Measurements from ENCODE around the gene CD84. TPM values are rescaled to one million over a fixed set of nuclear protein-coding genes. Genes with fewer than 3 reads are reported as not detected.
A peak's percentile ranks its signal among the peaks of the same experiment; 100 is the strongest.
"Not testable (repeated sequence)": the region's sequence is repeated elsewhere in the genome, so short reads cannot be mapped to it uniquely, and the experiment has no call there.

The CD84 gene
- total RNA-seq, 2 donors from 2014 or later: 6.9 to 16.8 TPM

DNA sequence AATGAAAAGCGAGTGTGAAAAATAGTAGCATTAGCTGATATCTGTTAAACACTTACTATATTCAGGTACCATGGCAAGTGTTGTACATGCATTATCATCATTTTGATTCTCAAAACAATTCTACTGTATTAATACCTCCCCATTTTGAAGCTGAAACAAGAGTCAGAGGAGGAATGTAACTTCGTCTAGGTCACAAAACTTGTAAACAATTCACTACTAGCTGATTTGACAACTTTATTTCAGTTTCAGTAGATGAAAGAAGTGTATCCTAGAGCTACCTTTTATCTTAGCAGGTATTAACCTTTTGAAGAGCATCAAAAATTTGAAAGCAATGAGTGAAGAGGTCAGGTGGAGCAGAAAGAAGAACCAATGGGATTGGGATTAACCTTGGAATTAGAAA, 1.6 kb downstream of the CD84 start:
- intact Hi-C loops (cut with DNase I): no loop called here
- no peak for DNase-seq (ENCODE audit: low spot score)

GRCh38 chr1:160576884-160577283, 2.4 kb downstream of the CD84 start:
- no peak for DNase-seq (ENCODE audit: low spot score)
- intact Hi-C loops (cut with DNase I): no loop called here

- intact Hi-C loops (cut with DNase I): no loop called here
- no peak for DNase-seq (ENCODE audit: low spot score)
These were observed 2.9 kb downstream of the CD84 start for GRCh38 chr1:160576390-160576789.

DNA sequence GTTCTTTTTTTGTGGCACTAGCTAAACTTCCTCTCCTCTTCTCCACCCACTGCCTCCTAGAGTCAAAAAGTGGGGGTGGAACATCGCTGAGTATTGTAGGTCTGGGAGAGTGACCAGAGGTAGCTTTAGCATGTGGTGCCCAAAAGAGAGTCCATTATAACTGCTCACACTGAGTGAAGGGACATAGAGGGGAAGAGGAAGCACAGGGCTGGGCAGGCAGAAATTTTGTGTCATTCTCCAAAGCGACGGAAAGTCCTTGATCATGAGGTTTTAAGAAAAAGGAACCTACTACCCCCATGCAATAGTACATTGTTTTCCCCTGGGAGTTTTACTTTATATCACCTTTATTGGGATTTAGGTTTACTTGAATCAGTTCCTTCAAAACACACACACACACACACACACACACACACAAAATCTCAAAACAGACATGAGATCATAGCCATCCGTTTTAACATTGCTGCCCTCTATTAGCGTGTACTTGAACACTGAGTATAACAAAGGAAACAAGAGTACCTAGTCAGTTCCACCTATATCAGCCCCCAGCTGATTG, 4.1 kb downstream of the CD84 start:
- DNase-seq (ENCODE audit: low spot score): no peak
- intact Hi-C loops (cut with DNase I): no loop called here

- DNase-seq (ENCODE audit: low spot score): no peak
- intact Hi-C loops (cut with DNase I): no loop called here
These were observed 8.5 kb downstream of the CD84 start for GRCh38 chr1:160570840-160571239.

- intact Hi-C loops (cut with DNase I): no loop called here
These were observed 9.5 kb downstream of the CD84 start for GRCh38 chr1:160569806-160570205.

DNA sequence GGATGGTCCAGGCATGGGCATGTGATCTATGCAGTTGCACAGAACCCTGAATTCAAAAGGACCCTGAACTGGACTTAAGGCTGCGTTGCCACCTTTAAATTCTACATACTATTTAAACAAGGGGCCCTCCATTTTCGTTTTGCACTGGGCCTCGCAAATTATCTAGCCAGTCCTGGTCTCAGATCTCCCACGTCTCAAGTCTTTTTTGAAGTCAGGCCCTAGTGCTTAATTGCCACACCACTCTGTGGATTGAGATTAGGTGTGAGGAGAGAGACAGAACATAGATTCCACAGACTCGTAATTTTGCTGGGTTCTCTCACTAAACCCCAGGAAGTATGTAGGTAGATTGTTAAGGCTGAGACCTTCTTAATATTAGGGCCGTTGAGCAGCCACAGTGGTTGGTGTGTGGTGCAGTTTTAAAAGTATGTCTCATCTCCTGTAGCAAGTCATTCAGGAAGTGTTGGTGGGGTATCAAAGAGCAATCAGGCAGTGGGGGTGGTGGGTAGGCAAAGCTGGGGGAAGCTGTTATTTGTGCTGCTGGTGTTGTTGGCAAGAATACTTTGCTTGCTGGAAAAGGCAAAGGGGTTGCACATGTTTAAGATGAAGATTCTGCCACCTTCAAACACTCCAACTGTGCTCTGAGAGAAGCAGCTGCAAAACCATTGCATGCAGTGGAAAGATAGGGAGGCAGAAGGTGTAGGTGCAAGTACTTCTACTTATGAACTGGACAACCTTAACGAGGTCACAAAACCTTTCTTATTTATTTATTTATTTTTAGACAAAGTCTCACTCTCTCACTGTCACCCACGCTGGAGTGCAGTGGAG, 11.2 kb downstream of the CD84 start:
- intact Hi-C loops (cut with DNase I): no loop called here
- DNase-seq (ENCODE audit: low spot score): no peak

More at GRCh38 chr1:160569806-160570205, 9.5 kb downstream of the CD84 start:
- no peak for DNase-seq (ENCODE audit: low spot score)

- no peak for DNase-seq (ENCODE audit: low spot score)
- intact Hi-C loops (cut with DNase I): no loop called here
These were observed 12.0 kb downstream of the CD84 start for GRCh38 chr1:160567341-160567740.

DNA sequence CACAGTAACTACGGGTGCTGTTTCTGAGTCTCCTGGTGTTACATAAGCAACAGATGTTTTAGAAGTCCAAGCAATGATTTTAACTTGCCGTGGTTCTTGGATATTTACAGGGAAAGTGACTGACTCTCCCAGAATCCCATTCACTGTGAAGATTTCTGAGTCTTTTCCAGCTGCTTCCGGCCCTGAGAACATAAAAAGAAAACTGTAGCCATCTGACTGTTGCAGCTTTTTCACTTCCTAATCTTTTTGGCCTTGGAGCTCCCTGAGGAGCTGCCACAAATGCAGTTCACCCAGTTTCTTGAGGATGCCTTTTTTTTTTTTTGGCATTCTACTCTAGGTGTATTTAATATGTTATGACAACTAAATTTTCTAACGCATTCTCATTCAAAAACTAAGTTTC, 13.7 kb downstream of the CD84 start:
- DNase-seq (ENCODE audit: low spot score): no peak
- intact Hi-C loops (cut with DNase I): no loop called here

- intact Hi-C loops (cut with DNase I); DNase-seq (ENCODE audit: low spot score): not testable (repeated sequence)
These were observed 16.1 kb downstream of the CD84 start for GRCh38 chr1:160563230-160563629.

- intact Hi-C loops (cut with DNase I); DNase-seq (ENCODE audit: low spot score): not testable (repeated sequence)
These were observed 16.6 kb downstream of the CD84 start for GRCh38 chr1:160562745-160563144.

DNA sequence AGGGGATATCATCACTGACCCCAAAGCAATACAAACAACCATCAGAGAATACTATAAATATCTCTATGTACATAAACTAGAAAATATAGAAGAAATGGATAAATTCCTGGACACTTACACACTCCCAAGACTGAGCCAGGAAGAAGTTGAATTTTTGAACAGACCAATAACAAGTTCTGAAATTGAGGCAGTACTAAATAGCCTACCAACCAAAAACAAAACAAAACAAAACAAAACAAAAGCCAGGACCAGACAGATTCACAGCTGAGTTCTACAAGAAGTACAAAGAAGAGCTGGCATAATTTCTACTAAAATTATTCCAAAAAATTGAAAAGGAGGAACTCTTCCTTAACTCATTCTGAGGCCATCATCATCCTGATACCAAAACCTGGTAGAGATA, 18.5 kb downstream of the CD84 start:
- intact Hi-C loops (cut with DNase I): no loop called here
- DNase-seq (ENCODE audit: low spot score): no peak

GRCh38 chr1:160560045-160560705, 19.1 kb downstream of the CD84 start:
- intact Hi-C loops (cut with DNase I): no loop called here
- no peak for DNase-seq (ENCODE audit: low spot score)

DNA sequence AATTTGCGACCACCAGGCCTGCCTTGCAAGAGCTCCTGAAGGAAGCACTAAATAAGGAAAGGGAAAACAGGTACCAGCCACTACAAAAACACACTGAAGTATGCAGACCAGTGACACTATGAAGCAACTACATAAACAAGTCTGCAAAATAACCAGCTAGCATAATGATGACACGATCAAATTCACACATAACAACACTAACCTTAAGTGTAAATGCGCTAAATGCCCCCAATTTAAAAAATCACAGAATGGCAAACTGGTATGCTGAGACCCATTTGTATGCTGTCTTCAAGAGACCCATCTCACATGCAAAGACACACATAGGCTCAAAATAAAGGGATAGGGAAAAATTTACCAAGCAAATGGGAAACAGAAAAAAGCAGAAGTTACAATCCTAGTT, 19.9 kb downstream of the CD84 start:
- intact Hi-C loops (cut with DNase I); DNase-seq (ENCODE audit: low spot score): not testable (repeated sequence)

GRCh38 chr1:160558660-160559380, 20.5 kb downstream of the CD84 start:
- no peak for DNase-seq (ENCODE audit: low spot score)
- intact Hi-C loops (cut with DNase I): no loop called here

GRCh38 chr1:160553778-160554177, 25.5 kb downstream of the CD84 start:
- intact Hi-C loops (cut with DNase I): no loop called here
- no peak for DNase-seq (ENCODE audit: low spot score)

DNA sequence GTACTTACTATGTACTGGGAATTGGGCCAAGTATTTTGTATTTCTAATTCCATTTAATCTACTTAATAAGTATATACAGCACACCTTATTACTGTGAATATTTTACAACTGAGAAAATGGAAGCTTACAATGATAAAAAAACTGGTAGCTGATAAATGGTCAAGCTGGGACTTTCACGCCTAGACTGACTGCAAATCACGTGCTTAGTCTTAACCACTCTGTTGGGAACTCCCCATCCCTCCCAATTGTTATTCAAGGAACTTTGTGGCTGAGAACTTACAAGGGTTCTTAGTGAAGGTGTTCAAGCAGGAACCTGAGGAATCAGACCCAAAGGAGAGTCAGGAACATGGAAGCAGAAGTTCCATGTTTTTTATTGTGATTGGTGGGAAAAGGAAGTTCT, 26.9 kb downstream of the CD84 start:
- no peak for DNase-seq (ENCODE audit: low spot score)
- intact Hi-C loops (cut with DNase I): no loop called here

DNA sequence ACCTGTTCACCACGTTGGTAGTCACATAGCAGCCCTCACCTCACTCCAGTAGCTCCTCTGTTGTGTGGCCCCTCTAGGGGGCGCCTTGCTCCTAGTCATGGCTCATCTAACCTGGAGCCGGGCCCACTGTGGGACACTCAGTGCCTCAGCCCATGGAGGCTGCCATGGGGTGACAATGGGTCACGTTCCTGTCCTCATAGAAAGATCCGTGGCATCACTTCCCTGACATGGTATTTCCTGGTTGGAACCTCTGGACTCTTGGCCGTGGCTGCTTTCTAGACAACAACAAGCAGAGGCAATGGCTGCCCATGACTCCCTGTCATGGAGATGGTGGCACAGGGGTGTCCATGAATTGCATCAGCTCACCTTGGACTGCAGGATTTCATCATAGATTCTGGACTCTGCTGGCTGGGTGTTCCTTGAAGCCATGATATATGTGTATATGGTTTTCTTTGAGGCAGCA, 28.7 kb downstream of the CD84 start:
- DNase-seq (ENCODE audit: low spot score): peak; percentile 74
- intact Hi-C loops (cut with DNase I): no loop called here

DNA sequence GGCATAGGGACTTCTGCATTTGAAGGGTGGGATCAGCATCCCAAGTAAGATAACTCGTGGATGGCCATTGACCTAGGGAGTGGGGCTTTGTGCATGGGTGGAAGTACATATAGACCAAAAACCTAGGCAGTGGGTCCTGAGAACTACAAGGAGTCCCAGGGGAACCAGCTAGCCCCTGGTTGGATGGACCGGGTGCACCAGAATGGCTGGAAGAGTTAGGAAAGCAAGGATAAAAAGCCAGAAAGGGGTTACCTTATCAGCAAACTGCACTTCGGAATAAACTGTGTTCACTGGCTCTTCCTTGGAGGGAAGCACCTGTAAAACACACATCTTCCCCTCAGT, 29.7 kb downstream of the CD84 start:
- DNase-seq (ENCODE audit: low spot score): no peak
- intact Hi-C loops (cut with DNase I): no loop called here
